Muscle layer of colon (tissue), 2 donors: ENCODE data around the gene LRRIQ3.

ENCODE experiments used
- H3K27ac ChIP-seq: one replicate; pipeline ENCODE4 v1.7.0; 2013; ENCODE audit warnings: low read depth, mild to moderate bottlenecking, low read length, moderate library complexity
- H3K27me3 ChIP-seq, 2 donors: one replicate each; pipeline ENCODE4 v1.7.0; 2013; ENCODE audit warnings: low read length in 2 of 2, mild to moderate bottlenecking in 2 of 2; ENCODE audit not compliant: insufficient read depth in 2 of 2, control insufficient read depth in 1 of 2
- H3K36me3 ChIP-seq: one replicate; pipeline ENCODE4 v1.7.0; 2013; ENCODE audit warnings: mild to moderate bottlenecking, low read length; ENCODE audit not compliant: insufficient read depth
- H3K4me1 ChIP-seq: one replicate; pipeline ENCODE4 v1.7.0; 2013; ENCODE audit warnings: mild to moderate bottlenecking, low read length; ENCODE audit not compliant: insufficient read depth
- H3K4me3 ChIP-seq, 2 donors: one replicate each; pipeline ENCODE4 v1.7.0; 2013; ENCODE audit warnings: low read length in 2 of 2, low read depth in 1 of 2, mild to moderate bottlenecking in 1 of 2, moderate library complexity in 1 of 2
- H3K9ac ChIP-seq: one replicate; pipeline ENCODE4 v1.7.0; 2013; ENCODE audit warnings: low read length
- H3K9me3 ChIP-seq: one replicate; pipeline ENCODE4 v1.7.0; 2013; ENCODE audit warnings: mild to moderate bottlenecking, low read length
- donor health status: abdominal sarcoma.
- donor health status: Adenocarcinoma of cecum.

Gene LRRIQ3

DNA sequence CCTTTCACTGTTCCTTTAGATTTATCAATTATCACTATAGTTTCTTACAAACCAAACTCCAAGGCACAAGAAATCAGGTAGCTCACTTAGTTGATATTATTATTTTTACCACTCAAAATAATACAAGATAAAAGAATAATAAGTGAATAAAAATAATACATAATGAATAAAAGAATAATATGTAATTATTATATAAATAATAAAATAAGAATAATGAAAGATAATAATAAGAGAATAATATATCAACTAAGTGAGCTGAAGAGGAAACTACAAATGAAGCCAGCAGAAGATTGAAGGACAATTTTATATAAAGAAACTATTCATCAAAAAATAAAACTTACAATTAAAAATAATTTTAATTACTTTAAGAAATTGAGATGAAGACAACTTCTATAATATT, 90.6 kb downstream of the LRRIQ3 start:
- Histone ChIP-seq H3K4me3 (no peak overlapping the region), H3K9ac (no peak overlapping the region), H3K4me1 (no peaks in the 10 kb centered on the region), H3K36me3 (no peaks in the 10 kb centered on the region), H3K9me3 (no peaks in the 10 kb centered on the region), H3K27ac (no peak overlapping the region), H3K27me3 (no peaks in the 10 kb centered on the region)

DNA sequence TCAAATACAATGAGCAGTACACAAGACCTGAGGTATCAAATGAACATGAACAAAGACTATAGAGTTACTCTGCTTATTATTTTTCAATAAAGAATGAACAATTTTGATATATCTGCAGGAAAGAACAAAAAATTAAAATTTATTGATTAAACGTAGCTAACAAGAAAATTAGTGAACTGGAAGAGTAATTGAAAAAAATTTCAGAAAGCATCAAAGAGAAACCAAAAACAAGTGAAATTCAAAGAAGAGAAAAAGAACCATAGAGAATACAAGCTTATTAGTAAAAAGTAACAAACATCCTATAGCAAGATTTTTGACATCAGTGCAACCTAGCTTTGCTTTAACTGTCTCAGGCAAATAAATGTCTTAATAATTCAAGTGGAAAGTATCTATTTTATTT, 106.6 kb downstream of the LRRIQ3 start:
- H3K27ac ChIP-seq, result no peak overlapping the region

DNA sequence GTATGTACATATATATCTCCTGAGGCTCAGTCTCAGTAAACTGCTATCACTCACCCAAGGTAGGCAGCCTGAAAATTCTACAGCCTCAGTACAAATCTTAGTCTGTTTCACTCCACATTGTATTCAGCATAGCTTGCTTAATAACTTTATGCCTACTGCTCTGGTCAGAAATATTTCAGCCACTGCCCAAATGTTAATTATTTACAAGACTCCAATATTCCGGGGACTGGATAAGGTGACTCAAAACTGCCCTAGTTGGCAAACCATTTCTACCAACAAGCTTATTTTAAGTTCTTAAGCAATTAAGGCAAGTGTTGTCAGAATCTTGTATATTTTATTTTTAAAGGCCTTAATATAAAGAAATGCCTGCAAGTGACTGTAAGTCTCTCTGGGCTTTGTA, 114.8 kb downstream of the LRRIQ3 start:
- Histone ChIP-seq H3K36me3 (no peaks in the 10 kb centered on the region), H3K4me1 (no peaks in the 10 kb centered on the region), H3K27ac (no peak overlapping the region), H3K9me3 (no peaks in the 10 kb centered on the region), H3K27me3 (no peaks in the 10 kb centered on the region), H3K9ac (no peak overlapping the region), H3K4me3 (no peak overlapping the region)

More for the DNA sequence above, 106.6 kb downstream of the LRRIQ3 start:
- Histone ChIP-seq H3K4me1 (no peaks in the 10 kb centered on the region), H3K36me3 (no peaks in the 10 kb centered on the region), H3K27me3 (no peaks in the 10 kb centered on the region), H3K9me3 (no peaks in the 10 kb centered on the region), H3K4me3 (no peak overlapping the region), H3K9ac (no peak overlapping the region)

DNA sequence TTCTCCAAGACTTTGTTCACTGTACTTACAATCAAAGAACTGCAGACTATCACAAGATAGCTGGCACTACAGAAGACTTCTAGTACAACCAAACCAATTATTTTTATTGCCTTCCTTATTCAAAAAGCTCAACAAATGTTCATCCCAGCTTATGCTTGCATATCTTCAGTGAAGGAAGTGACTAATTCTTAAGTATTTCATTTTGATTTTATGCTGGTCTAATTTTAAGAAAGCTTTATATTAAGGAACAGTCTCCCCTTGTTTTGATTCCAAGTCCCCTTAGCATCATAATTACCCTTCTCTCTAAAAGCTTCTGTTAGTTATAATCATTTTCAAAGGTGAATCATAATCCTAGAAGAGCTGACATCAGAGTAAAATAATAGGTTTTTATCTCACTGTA, 132.9 kb downstream of the LRRIQ3 start:
- Histone ChIP-seq H3K27me3 (no peaks in the 10 kb centered on the region), H3K36me3 (no peaks in the 10 kb centered on the region), H3K4me3 (no peak overlapping the region), H3K9ac (no peak overlapping the region), H3K4me1 (no peaks in the 10 kb centered on the region), H3K27ac (no peak overlapping the region), H3K9me3 (no peaks in the 10 kb centered on the region)

DNA sequence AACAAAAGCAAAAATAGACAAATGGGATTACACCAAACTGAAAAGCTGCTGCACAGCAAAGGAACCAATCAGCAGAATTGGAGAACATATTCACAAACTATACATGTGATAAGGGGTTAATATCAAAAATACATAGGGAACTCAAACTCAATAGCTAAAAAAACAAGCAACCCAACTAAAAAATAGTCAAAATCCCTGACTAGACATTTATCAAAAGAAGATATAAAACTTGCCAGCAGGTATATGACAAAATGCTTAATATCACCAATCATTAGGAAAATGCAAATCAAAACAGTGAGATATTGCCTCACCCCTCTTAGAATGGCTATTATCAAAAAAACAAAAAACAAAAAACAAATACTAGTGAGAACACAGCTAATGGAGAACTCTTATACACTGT, 140.3 kb downstream of the LRRIQ3 start:
- no peaks in the 10 kb centered on the region for H3K36me3 ChIP-seq
- H3K4me3 ChIP-seq, result no peak overlapping the region

DNA sequence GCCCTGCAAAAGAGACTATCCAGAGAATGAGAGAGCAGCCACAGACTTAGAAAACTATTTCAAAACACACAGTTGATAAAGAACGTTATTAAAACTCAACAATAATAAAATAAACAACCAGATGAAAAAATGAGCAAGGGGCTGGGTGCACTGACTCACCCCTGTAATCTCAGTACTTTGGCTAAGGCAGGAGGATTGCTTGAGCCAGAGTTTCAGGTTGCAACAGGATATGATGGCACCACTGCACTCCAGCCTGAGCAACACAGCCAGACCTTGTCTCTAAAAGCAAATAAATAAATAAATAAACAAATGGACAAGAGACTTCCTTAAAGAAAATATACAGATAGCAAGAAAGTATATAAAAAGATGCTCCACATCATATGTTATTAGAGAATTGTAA, 144.6 kb downstream of the LRRIQ3 start:
- H3K27me3 ChIP-seq, result no peaks in the 10 kb centered on the region
- H3K9me3 ChIP-seq, result no peaks in the 10 kb centered on the region
- H3K27ac ChIP-seq, result no peak overlapping the region
- H3K4me3 ChIP-seq, result no peak overlapping the region
- no peaks in the 10 kb centered on the region for H3K4me1 ChIP-seq
- no peak overlapping the region for H3K9ac ChIP-seq
- no peaks in the 10 kb centered on the region for H3K36me3 ChIP-seq

More for the DNA sequence above, 140.3 kb downstream of the LRRIQ3 start:
- H3K27me3 ChIP-seq, result no peaks in the 10 kb centered on the region
- H3K9ac ChIP-seq, result no peak overlapping the region
- H3K27ac ChIP-seq, result no peak overlapping the region
- H3K9me3 ChIP-seq, result no peaks in the 10 kb centered on the region
- no peaks in the 10 kb centered on the region for H3K4me1 ChIP-seq

DNA sequence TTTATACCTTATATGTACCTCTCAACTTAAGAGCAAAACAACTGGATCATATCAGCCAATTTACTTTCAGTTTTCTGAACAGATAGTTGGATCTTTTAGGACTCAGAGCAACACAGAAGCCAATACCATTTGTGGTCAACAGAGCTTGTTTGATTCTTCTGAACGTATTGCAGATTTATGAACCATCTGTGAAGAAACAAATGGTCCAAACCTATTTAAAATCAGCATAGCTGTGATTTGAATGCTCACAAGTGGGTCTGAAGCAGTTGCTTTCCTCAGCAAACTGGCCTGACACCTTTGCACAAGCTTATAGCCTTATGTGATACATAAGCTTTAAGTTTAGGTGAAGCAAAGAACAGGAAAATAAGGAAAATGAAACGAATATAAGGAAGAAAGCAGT, 147.6 kb downstream of the LRRIQ3 start:
- Histone ChIP-seq H3K4me1 (no peaks in the 10 kb centered on the region), H3K36me3 (no peaks in the 10 kb centered on the region)

DNA sequence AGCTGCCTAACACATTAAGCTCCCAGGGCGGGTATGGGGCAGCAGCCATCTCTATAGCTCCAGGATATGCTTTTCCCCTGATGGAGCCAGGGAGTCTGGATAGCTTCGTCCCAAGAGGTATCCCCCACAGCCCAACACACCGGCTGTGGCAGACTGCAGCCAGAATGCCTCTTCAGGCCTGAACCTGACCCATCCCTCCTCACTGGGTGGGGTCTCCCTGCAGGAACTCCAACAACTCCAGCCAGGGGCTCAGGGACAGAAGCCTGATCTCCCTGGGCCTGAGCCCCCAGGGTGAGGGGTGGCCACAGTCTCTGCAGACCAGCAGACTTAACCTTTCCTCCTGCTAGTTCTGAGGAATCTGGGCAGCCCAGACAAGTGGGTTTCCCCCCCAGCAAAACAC, 159.9 kb downstream of the LRRIQ3 start:
- Histone ChIP-seq H3K4me3 (no peak overlapping the region), H3K9ac (no peak overlapping the region), H3K27ac (no peak overlapping the region), H3K27me3 (no peaks in the 10 kb centered on the region), H3K9me3 (no peaks in the 10 kb centered on the region), H3K36me3 (no peaks in the 10 kb centered on the region), H3K4me1 (no peaks in the 10 kb centered on the region)

More for the DNA sequence above, 147.6 kb downstream of the LRRIQ3 start:
- Histone ChIP-seq H3K9ac (no peak overlapping the region), H3K9me3 (no peaks in the 10 kb centered on the region), H3K27ac (no peak overlapping the region), H3K4me3 (no peak overlapping the region), H3K27me3 (no peaks in the 10 kb centered on the region)

DNA sequence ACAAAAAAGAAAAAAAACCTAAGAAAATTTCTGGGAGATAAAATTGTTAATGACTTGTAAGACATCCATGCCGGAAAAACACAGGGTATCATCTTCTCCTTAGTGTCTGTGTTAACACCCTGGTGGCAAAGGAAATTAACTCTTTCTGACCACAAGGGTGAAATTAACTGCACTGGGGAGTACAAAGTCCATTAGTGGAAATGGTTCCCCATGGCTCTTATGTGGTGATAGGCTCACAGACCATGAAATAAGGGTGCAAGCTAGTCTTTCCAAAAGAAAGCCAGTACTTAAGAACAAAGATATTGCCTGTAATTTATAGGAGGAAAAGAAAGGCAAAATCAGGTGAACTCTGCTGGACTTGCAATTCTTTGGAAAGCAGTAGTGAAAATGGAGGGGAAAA, 185.4 kb downstream of the LRRIQ3 start:
- H3K27me3 ChIP-seq, result no peaks in the 10 kb centered on the region
- no peaks in the 10 kb centered on the region for H3K36me3 ChIP-seq
- no peak overlapping the region for H3K4me3 ChIP-seq
- H3K9me3 ChIP-seq, result no peaks in the 10 kb centered on the region
- no peak overlapping the region for H3K27ac ChIP-seq
- no peaks in the 10 kb centered on the region for H3K4me1 ChIP-seq
- H3K9ac ChIP-seq, result no peak overlapping the region

DNA sequence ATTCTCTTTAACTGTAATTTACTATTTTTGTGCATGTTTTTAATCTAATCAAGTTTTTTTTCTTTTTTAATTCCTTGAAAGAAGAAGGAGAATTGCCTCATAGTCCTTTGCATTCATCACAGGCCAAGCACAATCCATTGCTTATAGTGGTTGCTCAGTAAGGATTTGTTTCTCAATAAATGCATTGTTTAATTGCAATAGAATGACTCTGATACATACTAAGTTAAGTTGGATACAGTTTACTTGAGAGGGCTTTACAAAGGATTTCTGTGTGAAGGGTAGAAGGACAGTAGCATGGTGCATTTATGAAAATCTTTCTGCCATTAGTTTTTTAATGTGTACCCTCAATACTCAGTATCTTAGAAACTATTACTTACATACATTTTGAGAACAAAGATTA, 186.2 kb downstream of the LRRIQ3 start:
- H3K36me3 ChIP-seq, result no peaks in the 10 kb centered on the region
- H3K9ac ChIP-seq, result no peak overlapping the region
- no peaks in the 10 kb centered on the region for H3K9me3 ChIP-seq
- H3K27ac ChIP-seq, result no peak overlapping the region
- H3K4me1 ChIP-seq, result no peaks in the 10 kb centered on the region
- H3K4me3 ChIP-seq, result no peak overlapping the region
- no peaks in the 10 kb centered on the region for H3K27me3 ChIP-seq

DNA sequence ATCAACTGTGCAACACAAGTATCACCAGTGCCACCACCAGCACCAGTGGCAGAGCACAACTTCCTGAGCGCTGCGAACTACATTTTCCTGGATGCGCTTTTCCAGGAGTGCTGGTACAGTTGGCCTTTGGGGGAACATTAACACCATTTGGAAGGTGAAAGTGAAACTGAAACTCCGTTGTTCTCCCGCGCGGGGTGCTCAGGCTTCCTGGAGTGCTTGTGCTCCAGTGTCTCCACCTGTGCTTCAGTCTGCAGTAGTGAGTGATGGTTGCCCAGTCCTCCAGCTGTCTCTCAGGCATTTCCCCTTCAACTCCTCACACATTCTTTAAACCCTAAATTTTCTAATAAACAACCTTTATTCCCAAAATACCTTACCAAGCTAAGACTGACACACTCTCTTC, 187.8 kb downstream of the LRRIQ3 start:
- no peaks in the 10 kb centered on the region for H3K36me3 ChIP-seq
- H3K27me3 ChIP-seq, result no peaks in the 10 kb centered on the region
- H3K9ac ChIP-seq, result no peak overlapping the region
- H3K4me1 ChIP-seq, result no peaks in the 10 kb centered on the region
- H3K4me3 ChIP-seq, result no peak overlapping the region
- H3K9me3 ChIP-seq, result no peaks in the 10 kb centered on the region
- H3K27ac ChIP-seq, result no peak overlapping the region

DNA sequence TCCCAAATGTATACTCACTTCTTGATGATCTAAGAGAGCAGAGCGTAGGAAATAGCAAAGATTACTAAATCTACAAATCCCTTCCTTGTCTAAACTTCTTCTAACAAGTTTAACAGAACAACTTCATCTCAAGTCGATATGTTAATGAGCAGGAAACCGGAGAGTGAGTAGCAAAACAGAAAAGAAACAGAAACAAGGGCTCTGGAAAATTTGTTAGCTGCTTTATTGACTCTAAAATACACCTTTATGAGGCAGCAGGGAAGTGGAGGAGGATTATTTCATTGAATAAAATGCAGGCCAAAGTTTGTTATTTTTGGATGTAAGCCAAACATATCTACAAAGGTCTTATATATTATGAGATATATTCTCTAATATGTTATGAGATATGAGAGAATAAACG, 192.4 kb downstream of the LRRIQ3 start:
- H3K27ac ChIP-seq, result no peak overlapping the region
- no peaks in the 10 kb centered on the region for H3K9me3 ChIP-seq
- H3K4me3 ChIP-seq, result no peak overlapping the region
- no peaks in the 10 kb centered on the region for H3K4me1 ChIP-seq
- no peaks in the 10 kb centered on the region for H3K36me3 ChIP-seq
- H3K27me3 ChIP-seq, result no peaks in the 10 kb centered on the region
- H3K9ac ChIP-seq, result no peak overlapping the region
